Parathyroid adenoma (tissue), 2 donors: ENCODE data around the gene GULP1.

Source experiments
- H2AFZ ChIP-seq: fragments of 300-600 bp; sonication (generic); one replicate; pipeline ENCODE4 v1.7.0; 2017; ENCODE audit warnings: antibody characterized with exemption, mild to moderate bottlenecking
- H3K27ac ChIP-seq: fragments of 300-600 bp; sonication (generic); one replicate; pipeline ENCODE4 v1.7.0; 2017
- H3K27me3 ChIP-seq: fragments of 300-600 bp; sonication (generic); one replicate; pipeline ENCODE4 v1.7.0; 2017; ENCODE audit warnings: low read length; ENCODE audit not compliant: control insufficient read depth, insufficient read depth
- H3K36me3 ChIP-seq: fragments of 300-600 bp; sonication (generic); one replicate; pipeline ENCODE4 v1.7.0; 2017; ENCODE audit warnings: low read length; ENCODE audit not compliant: control insufficient read depth, insufficient read depth
- H3K4me1 ChIP-seq: fragments of 300-600 bp; sonication (generic); one replicate; pipeline ENCODE4 v1.7.0; 2017; ENCODE audit warnings: control low read depth
- H3K4me2 ChIP-seq: fragments of 300-600 bp; sonication (generic); one replicate; pipeline ENCODE4 v1.7.0; 2017; ENCODE audit warnings: low read length
- H3K4me3 ChIP-seq: fragments of 300-600 bp; sonication (generic); one replicate; pipeline ENCODE4 v1.7.0; 2017; ENCODE audit warnings: low read depth, low read length
- H3K79me2 ChIP-seq: fragments of 300-600 bp; sonication (generic); one replicate; pipeline ENCODE4 v1.7.0; 2017; ENCODE audit warnings: control low read depth
- H3K9ac ChIP-seq: fragments of 300-600 bp; sonication (generic); one replicate; pipeline ENCODE4 v1.7.0; 2017; ENCODE audit warnings: mild to moderate bottlenecking
- H3K9me3 ChIP-seq: fragments of 300-600 bp; sonication (generic); one replicate; pipeline ENCODE4 v1.7.0; 2017; ENCODE audit warnings: low read length; ENCODE audit not compliant: control insufficient read depth
- TF ChIP-seq, protein P1 (sequence below): fragments of 300-600 bp; sonication (generic); IDR thresholded peaks from one replicate; pipeline ENCODE4 v1.7.0; 2017; ENCODE audit warnings: antibody characterized with exemption, mild to moderate bottlenecking
- donor health status: primary hyperparathyroidism.

Gene GULP1

DNA sequence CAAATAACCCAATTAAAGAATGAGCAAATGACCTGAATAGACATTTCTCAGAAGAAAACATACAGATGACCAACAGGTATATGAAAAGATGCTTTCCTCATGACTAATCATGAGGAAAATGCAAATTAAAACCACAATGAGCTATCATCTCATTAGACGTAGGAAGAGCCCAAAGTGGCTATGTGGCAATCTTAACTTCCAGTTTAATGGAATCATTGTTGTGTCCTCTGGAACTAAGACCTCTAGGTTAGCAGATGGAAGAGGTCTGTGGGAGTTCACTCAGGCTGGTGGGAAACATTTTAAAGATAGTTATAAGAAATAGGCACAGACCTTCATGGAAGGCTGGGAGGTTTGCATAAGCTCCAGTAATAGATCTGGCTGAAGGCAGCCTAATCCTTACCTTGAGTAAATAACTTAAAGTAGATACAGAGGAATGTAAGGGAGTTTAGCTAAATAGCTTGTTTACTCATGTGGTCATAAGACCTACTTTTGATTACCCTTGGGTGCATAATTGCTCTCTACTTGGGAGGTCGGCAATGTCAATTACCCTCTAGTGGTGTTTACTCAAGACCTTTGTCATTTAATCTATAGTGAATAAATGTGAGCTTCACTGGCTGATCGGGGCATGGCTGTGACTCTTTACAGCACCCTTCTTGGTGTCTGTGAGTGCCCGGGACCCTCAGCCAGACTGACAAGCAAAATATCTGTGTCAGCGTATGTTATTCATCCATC lies 119.0 kb downstream of the GULP1 start:
- TF ChIP-seq, protein P1, sequence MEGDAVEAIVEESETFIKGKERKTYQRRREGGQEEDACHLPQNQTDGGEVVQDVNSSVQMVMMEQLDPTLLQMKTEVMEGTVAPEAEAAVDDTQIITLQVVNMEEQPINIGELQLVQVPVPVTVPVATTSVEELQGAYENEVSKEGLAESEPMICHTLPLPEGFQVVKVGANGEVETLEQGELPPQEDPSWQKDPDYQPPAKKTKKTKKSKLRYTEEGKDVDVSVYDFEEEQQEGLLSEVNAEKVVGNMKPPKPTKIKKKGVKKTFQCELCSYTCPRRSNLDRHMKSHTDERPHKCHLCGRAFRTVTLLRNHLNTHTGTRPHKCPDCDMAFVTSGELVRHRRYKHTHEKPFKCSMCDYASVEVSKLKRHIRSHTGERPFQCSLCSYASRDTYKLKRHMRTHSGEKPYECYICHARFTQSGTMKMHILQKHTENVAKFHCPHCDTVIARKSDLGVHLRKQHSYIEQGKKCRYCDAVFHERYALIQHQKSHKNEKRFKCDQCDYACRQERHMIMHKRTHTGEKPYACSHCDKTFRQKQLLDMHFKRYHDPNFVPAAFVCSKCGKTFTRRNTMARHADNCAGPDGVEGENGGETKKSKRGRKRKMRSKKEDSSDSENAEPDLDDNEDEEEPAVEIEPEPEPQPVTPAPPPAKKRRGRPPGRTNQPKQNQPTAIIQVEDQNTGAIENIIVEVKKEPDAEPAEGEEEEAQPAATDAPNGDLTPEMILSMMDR = no peak

DNA sequence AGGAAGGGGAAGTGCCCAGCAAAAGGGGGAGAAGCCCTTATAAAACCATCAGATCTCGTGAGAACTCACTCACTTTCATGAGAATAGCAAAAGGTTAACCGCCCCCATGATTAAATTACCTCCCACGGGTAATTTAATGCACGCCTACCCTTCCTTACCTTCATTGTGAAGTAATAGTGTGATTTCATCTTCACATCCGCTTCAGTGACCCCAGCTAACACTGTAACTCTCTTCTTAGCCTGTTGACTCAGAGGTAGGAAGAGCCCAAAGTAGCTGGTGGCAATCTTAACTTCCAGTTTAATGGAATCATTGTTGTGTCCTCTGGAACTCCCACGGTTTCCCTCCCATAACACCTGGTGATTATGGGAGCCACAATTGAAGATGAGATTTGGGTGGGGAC lies 120.5 kb downstream of the GULP1 start:
- TF ChIP-seq, protein P1 = no peak
- Histone ChIP-seq H3K79me2 (no peaks in the 10 kb centered on the region), H3K36me3 (no peaks in the 10 kb centered on the region), H3K4me3 (no peak overlapping the region), H3K9ac (no peak overlapping the region), H3K27me3 (no peaks in the 10 kb centered on the region), H3K9me3 (no peaks in the 10 kb centered on the region), H3K4me1 (no peaks in the 10 kb centered on the region), H2AFZ (no peak overlapping the region), H3K4me2 (no peak overlapping the region), H3K27ac (no peak overlapping the region)

More for the DNA sequence above, 119.0 kb downstream of the GULP1 start:
- no peaks in the 10 kb centered on the region for H3K9me3 ChIP-seq
- no peaks in the 10 kb centered on the region for H3K4me1 ChIP-seq
- H3K36me3 ChIP-seq = no peaks in the 10 kb centered on the region
- H3K9ac ChIP-seq = no peak overlapping the region
- H3K4me3 ChIP-seq = no peak overlapping the region
- H2AFZ ChIP-seq = no peak overlapping the region
- H3K27me3 ChIP-seq = no peaks in the 10 kb centered on the region
- no peaks in the 10 kb centered on the region for H3K79me2 ChIP-seq
- no peak overlapping the region for H3K27ac ChIP-seq
- no peak overlapping the region for H3K4me2 ChIP-seq

DNA sequence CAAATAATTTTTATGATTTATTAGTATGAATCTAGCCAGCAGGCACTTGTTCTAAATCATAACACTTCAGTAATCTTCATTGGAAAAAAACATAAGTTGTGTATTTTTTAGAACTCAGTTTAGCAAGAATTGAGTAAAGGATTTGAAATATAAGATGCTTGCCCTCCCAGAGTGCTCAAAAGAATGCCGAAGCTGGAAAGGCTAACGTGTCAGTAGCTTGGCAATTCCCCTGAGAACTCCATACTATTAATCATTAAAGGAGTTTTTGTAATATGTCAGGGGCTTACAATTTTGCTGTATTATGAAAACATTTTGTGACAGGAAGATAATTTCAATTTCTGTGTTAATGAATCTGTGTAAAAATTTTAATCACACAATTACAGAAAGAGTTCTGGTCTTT lies 122.7 kb downstream of the GULP1 start:
- Histone ChIP-seq H3K27me3 (no peaks in the 10 kb centered on the region), H3K4me2 (no peak overlapping the region)
- TF ChIP-seq, protein P1 = no peak

DNA sequence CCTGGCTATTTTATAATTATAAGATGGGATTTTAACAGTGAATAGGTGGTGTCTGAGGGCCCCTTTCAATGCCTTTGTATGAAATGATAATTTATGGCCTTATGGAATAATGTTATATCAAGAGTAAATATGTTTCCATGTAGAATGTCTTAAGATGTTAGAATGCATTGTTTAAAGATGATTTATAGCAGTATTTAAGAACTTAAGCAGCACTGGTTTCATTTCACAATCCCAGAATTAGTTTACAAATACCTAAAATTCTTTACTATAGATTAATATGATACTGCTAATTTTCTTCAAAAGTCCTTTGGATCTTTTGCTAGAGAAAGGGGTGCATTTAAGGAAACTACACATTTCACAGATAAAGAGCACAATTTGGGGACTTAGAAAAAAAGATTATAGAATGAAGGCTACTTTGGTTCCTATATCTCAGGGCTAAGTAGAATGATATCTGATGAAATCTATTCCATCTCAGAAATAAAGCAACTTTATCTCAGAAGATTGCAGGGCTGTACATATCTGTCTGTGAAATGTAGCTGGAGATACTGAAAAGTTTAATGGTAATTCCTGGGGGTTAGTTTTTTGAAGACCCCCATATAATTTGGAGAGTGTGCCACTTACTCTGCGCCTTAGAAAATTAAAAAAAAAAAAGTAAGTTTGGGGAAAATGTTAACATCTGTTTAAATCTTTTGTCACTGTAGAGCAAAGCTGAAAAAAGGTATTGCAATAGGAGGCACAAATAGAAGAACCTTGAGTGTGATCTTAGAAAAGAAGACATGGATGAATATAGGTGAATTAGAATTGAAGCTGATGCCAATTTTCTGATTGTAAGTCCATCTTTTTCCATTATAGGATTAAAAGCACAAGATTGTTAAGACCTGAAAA lies 123.4 kb downstream of the GULP1 start:
- H3K27me3 ChIP-seq = no peaks in the 10 kb centered on the region
- no peak overlapping the region for H2AFZ ChIP-seq
- no peak overlapping the region for H3K9ac ChIP-seq
- H3K4me3 ChIP-seq = no peak overlapping the region
- no peaks in the 10 kb centered on the region for H3K4me1 ChIP-seq
- H3K79me2 ChIP-seq = no peaks in the 10 kb centered on the region
- TF ChIP-seq, protein P1 = no peak
- H3K9me3 ChIP-seq = no peaks in the 10 kb centered on the region
- no peak overlapping the region for H3K4me2 ChIP-seq
- H3K27ac ChIP-seq = no peak overlapping the region
- no peaks in the 10 kb centered on the region for H3K36me3 ChIP-seq

More for the DNA sequence above, 122.7 kb downstream of the GULP1 start:
- no peak overlapping the region for H2AFZ ChIP-seq
- H3K9ac ChIP-seq = no peak overlapping the region
- H3K79me2 ChIP-seq = no peaks in the 10 kb centered on the region
- H3K36me3 ChIP-seq = no peaks in the 10 kb centered on the region
- H3K27ac ChIP-seq = no peak overlapping the region
- H3K9me3 ChIP-seq = no peaks in the 10 kb centered on the region
- H3K4me3 ChIP-seq = no peak overlapping the region
- no peaks in the 10 kb centered on the region for H3K4me1 ChIP-seq
